GM21515 (cell line): Measurements from ENCODE around the gene OSGIN1.

ENCODE experiments used
- ATAC-seq: cut with Tn5 transposase; IDR thresholded peaks from one replicate; pipeline ENCODE4 v1.9.1; 2021; ENCODE audit not compliant: unreplicated experiment

Gene OSGIN1

GRCh38 chr16:83956336-83957289 is 3.6 kb downstream of the OSGIN1 start:
- no peak for ATAC-seq

- no peak for ATAC-seq
These were observed 4.3 kb downstream of the OSGIN1 start for GRCh38 chr16:83957296-83957855.

- no peak for ATAC-seq
These were observed 5.3 kb downstream of the OSGIN1 start for GRCh38 chr16:83958137-83958845.

- no peak for ATAC-seq
These were observed 6.0 kb downstream of the OSGIN1 start for GRCh38 chr16:83958846-83959565.

GRCh38 chr16:83959656-83960434 is 6.8 kb downstream of the OSGIN1 start:
- ATAC-seq = no peak

- no peak for ATAC-seq
These were observed 7.6 kb downstream of the OSGIN1 start for GRCh38 chr16:83960521-83961249.

GRCh38 chr16:83961591-83961990 is 8.6 kb downstream of the OSGIN1 start:
- no peak for ATAC-seq

- ATAC-seq = no peak
These were observed 10.5 kb downstream of the OSGIN1 start for GRCh38 chr16:83963277-83964119.

- no peak for ATAC-seq
These were observed 11.8 kb downstream of the OSGIN1 start for GRCh38 chr16:83964684-83965443.

- ATAC-seq = no peak
These were observed 12.6 kb downstream of the OSGIN1 start for GRCh38 chr16:83965444-83966152.

- ATAC-seq = no peak
These were observed 13.2 kb downstream of the OSGIN1 start for GRCh38 chr16:83966153-83966696.

GRCh38 chr16:83967091-83967490 is 14.1 kb downstream of the OSGIN1 start:
- no peak for ATAC-seq

- ATAC-seq = no peak
These were observed 14.8 kb downstream of the OSGIN1 start, which contains the start of gene NECAB2 for GRCh38 chr16:83967838-83968305. NECAB2 (plus strand) TSS chr16:83968244; CDS start chr16:83968649, 405 bp downstream.

GRCh38 chr16:83968306-83968851 is 15.3 kb downstream of the OSGIN1 start:
- no peak for ATAC-seq

GRCh38 chr16:83968891-83969649 is 16.0 kb downstream of the OSGIN1 start:
- ATAC-seq = no peak
